Stimulated activated CD8-positive, alpha-beta memory T cell treated with anti-CD3 and anti-CD28 coated beads, Interleukin-2, amount 100 ng/mL, for 1 hour (primary cell): ENCODE measurements around the gene MBNL1.

Source experiments
- DNase-seq, 2 donors: peaks; one replicate each; pipeline ENCODE4 v3.0.0-alpha.2; 2020; ENCODE audit warnings: low read depth in 2 of 2

The MBNL1 gene

GRCh38 chr3:152252755-152253154, 16.0 kb upstream of the MBNL1 start:
- DNase-seq: no peak

- DNase-seq: no peak
Measured at GRCh38 chr3:152253514-152253913, 15.2 kb upstream of the MBNL1 start.

GRCh38 chr3:152254041-152254440, 14.7 kb upstream of the MBNL1 start:
- no peak for DNase-seq

- DNase-seq: no peak
Measured at GRCh38 chr3:152255290-152255689, 13.4 kb upstream of the MBNL1 start.

- no peak for DNase-seq
Measured at GRCh38 chr3:152256851-152257562, 11.7 kb upstream of the MBNL1 start.

GRCh38 chr3:152257563-152258035, 11.1 kb upstream of the MBNL1 start:
- no peak for DNase-seq

GRCh38 chr3:152258448-152259393, 10.0 kb upstream of the MBNL1 start:
- peak in 1 of 2 donors; percentile 38 for DNase-seq

- DNase-seq: no peak
Measured at GRCh38 chr3:152259468-152259867, 9.3 kb upstream of the MBNL1 start.

GRCh38 chr3:152260026-152260425, 8.7 kb upstream of the MBNL1 start:
- no peak for DNase-seq

GRCh38 chr3:152260529-152260928, 8.2 kb upstream of the MBNL1 start:
- DNase-seq: no peak

- DNase-seq: no peak
Measured at GRCh38 chr3:152261329-152261728, 7.4 kb upstream of the MBNL1 start.

GRCh38 chr3:152263711-152264110, 5.0 kb upstream of the MBNL1 start:
- no peak for DNase-seq

GRCh38 chr3:152264378-152264777, 4.4 kb upstream of the MBNL1 start:
- no peak for DNase-seq

GRCh38 chr3:152266221-152266995, 2.3 kb upstream of the MBNL1 start:
- no peak for DNase-seq

GRCh38 chr3:152267831-152268554, 736 bp upstream of the MBNL1 start:
- no peak for DNase-seq

- peak in 1 of 2 donors; percentile 22 for DNase-seq
Measured at GRCh38 chr3:152269056-152269830, 514 bp downstream of the MBNL1 start.

GRCh38 chr3:152269831-152270734, 1.4 kb downstream of the MBNL1 start:
- DNase-seq: no peak

GRCh38 chr3:152270937-152271336, 2.2 kb downstream of the MBNL1 start:
- DNase-seq: no peak

GRCh38 chr3:152271501-152272236, 2.9 kb downstream of the MBNL1 start:
- DNase-seq: no peak
